NOMO-1 treated with dmso at 0.1 percent for 144 hours (cell line): Measurements from ENCODE around the gene SCG5.

Source experiments
- DNase-seq: peaks from one replicate; lab custom pipeline; 2025; ENCODE audit not compliant: unreplicated experiment; lab: John Stamatoyannopoulos, UW

SCG5 gene

DNA sequence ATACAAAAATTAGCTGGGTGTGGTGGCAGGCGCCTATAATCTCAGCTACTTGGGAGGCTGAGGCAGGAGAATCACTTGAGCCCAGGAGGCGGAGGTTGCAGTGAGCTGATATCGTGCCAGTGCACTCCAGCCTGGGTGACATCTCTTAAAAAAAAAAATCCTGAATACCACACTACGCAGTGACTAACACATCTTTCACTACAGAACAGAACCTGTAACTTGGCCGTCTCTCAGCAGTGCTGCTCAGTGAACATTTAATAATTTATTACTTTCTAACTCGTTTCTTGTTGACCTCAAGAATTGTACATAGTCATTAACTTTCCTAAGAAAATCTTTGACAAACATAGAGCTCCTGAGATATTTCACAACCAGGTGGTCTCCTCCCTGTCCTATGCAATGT is 80.1 kb downstream of the SCG5 start:
- no peak for DNase-seq

DNA sequence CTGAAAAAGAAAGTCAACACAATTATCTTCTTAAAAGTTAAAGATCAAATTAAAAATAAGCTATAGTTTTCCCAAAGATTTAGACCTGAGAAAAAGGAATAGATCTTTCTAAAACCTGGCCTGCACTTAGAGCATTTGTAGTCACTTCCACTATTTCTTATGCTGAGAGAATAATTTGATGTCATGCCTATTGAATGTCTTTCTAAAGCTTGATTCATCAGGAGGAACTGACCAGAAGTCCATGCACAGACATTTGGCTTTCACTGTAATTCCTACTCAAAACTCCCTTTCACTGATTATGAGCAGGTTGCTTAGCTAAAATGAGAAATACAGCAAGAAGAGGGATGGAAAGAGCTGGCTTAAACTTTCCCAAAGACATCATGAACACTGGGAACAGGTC is 80.6 kb downstream of the SCG5 start:
- no peak for DNase-seq

DNA sequence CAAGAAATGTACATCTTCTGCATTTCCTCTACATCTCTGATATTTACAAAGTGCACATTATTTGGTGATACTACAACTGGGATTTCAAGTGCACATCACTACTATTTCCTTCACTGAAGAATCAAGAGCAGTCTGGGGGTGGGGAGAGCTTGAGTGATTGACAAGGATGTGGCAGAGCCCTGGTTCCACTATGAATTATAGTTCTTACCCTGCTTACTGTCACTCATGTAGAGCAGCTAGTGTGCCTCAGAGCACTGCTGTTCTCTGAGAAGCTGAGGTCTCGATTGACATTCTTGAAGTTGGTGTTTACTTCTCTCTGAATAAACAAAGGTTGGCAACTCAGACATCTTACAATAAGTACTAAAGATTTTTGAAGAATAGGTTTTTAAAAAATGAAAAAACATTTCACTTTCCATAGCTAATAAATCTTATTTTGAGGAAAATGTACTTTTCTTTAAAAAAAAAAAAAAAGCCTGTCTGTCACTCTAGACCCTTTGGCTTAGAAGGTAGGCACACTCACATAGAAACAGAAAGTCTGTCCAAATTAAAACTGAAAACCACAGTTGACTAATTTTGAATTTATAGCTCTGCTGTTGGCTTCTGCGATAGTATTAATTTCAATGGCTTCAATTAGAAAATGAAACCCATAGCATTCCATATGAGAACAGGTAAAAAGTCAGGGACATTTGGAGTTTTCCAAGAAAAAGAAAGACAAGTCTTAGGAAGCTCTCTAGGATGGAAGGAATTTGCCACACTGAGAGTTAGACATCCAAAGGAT is 81.8 kb downstream of the SCG5 start:
- DNase-seq, result no peak

DNA sequence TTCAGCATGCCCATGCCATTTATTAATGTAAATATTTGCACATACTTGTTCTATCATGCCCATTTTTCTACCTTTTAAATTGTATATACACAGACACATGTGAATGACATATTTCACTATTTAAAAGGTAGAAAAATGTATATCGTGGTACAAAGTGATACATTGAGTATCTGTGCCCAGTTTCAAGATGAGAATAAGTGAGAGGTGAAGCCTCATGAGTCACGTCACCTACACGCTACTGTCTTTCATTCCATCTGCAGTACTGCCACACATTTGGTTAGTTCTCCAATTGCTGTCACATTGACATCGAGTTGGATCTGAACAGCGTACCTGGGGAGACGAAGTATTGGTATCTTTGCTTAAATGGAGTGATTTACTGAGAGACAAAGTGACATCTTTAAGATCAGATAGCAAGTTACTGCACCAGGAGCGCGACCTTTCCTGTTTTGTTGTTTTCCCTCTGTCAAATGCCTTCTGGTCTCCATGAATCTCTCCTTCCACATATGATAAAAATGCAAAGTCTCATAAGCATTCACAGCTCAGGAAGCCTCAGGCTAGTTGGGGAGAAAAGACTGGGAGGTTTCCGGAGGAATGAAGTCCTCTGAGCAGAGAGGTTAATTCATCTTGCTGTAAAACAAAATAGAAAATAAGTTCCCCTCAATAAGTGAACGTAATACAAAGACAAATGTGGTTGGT is 88.3 kb downstream of the SCG5 start:
- DNase-seq, result no peak

DNA sequence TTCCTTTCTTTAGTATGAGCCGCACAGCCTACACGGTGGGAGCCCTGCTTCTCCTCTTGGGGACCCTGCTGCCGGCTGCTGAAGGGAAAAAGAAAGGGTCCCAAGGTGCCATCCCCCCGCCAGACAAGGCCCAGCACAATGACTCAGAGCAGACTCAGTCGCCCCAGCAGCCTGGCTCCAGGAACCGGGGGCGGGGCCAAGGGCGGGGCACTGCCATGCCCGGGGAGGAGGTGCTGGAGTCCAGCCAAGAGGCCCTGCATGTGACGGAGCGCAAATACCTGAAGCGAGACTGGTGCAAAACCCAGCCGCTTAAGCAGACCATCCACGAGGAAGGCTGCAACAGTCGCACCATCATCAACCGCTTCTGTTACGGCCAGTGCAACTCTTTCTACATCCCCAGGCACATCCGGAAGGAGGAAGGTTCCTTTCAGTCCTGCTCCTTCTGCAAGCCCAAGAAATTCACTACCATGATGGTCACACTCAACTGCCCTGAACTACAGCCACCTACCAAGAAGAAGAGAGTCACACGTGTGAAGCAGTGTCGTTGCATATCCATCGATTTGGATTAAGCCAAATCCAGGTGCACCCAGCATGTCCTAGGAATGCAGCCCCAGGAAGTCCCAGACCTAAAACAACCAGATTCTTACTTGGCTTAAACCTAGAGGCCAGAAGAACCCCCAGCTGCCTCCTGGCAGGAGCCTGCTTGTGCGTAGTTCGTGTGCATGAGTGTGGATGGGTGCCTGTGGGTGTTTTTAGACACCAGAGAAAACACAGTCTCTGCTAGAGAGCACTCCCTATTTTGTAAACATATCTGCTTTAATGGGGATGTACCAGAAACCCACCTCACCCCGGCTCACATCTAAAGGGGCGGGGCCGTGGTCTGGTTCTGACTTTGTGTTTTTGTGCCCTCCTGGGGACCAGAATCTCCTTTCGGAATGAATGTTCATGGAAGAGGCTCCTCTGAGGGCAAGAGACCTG is 89.5 kb downstream of the SCG5 start:
- no peak for DNase-seq

DNA sequence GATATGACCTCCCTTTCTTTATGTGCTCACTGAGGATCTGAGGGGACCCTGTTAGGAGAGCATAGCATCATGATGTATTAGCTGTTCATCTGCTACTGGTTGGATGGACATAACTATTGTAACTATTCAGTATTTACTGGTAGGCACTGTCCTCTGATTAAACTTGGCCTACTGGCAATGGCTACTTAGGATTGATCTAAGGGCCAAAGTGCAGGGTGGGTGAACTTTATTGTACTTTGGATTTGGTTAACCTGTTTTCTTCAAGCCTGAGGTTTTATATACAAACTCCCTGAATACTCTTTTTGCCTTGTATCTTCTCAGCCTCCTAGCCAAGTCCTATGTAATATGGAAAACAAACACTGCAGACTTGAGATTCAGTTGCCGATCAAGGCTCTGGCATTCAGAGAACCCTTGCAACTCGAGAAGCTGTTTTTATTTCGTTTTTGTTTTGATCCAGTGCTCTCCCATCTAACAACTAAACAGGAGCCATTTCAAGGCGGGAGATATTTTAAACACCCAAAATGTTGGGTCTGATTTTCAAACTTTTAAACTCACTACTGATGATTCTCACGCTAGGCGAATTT is 91.2 kb downstream of the SCG5 start:
- DNase-seq, result no peak

DNA sequence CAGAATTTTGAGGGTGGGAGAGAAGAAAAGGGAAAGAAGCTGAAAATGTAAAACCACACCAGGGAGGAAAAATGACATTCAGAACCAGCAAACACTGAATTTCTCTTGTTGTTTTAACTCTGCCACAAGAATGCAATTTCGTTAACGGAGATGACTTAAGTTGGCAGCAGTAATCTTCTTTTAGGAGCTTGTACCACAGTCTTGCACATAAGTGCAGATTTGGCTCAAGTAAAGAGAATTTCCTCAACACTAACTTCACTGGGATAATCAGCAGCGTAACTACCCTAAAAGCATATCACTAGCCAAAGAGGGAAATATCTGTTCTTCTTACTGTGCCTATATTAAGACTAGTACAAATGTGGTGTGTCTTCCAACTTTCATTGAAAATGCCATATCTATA is 91.8 kb downstream of the SCG5 start:
- DNase-seq, result no peak

DNA sequence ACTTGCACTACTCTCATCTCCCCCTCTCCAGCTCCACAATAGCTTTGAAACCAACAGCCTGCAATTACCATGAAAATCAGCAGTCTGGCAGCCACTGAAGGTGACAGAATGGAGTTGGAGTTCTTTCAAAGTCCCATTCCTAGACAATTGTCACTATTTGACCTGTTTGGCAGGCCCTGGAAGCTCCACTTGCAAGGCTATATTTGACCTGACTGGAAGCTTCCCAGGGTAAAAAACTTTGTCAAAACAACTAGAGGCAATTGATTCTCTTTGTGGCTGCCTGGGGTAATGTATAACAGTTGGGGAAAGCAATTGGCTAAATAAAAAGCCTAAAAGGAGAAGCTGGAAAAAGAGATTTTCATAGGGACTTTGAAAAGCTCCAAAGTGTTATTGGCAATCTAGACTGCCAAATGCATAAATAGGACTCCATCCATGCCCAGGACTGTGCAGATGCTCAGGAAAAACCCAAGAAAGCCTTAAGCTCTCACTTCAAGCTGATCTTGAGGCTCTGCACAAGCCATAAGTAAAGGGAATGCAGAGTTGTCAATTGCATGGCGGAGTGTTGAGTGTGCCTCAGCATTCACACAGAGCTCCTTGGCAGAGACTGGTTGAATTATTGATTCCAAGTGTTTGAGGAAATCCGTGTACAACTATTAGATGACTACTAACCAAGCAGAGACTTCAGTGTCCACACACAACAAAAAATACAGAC is 94.6 kb downstream of the SCG5 start:
- no peak for DNase-seq

DNA sequence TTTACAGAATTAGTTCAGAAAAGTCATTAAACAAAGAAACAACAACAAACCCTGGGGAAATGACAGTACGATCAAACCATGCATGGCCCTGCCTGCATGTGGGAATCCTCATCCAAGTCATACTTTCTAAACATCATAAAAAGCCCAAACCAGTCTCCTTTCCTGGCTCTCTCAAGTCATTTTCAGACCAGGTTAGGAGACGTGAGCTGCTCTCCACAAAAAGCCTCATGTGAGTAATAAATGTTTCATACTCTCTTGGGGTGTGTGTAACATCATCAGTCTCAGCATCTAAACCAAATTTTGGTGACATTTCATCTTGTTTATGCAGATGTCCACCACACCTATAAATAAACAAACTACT is 95.2 kb downstream of the SCG5 start:
- DNase-seq, result no peak

DNA sequence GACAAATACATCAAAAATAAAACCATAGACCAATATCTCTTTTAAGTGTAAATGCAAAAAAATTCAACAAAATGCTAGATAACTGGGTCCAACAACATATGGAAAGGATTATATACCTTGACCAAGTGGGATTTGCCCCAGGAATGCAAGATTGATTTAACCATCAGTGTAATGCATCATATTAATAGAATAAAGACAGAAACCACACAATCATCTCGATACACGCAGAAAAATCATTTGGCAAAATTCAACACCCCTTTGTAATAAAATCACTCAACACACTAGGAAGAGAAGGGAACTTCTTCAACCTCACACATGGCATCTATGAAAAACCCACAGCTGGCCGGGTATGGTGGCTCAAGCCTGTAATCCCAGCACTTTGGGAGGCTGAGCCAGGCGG is 95.8 kb downstream of the SCG5 start:
- DNase-seq, result no peak

DNA sequence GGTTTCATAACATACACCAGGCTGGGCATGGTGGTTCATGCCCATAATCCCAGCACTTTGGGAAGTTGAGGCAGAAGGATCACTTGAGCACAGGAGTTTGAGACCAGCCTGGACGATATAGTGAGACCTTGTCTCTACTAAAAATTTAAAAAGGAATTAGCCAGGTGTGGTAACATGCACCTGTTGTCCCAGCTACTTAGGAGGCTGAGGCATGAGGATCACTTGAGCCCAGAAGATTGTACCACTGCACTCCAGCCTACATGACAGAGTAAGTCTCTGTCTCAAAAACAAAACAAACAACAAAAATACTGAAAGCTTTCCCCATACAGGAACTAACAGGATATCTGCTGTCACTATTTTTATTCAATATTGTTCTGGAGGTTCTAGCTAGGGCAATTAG is 97.2 kb downstream of the SCG5 start:
- DNase-seq, result no peak

DNA sequence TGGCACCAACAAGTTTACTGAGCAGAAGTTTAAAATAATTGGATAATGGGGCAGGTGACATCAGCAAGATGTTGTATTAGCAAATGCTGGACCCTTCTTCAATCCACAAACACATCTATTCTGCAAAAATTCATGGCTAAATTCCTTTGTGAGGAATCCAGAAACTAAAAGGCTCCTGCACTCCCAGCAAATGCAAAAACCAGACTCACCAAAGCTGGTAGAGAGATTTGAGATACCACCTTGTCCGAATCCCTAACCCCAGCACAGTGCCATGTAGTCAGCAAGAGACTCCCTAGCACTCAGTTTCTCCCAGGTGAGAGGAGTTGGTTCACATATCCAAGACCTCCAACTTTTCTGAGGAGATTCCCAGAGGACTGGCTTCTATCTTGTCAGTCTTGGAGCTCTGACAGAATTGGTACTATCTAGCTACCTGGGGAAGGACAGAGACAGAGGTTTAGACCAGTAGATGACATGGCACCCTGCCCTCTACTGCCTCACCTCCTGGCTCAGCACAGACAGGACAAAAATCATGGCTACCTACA is 98.1 kb downstream of the SCG5 start:
- DNase-seq, result no peak

DNA sequence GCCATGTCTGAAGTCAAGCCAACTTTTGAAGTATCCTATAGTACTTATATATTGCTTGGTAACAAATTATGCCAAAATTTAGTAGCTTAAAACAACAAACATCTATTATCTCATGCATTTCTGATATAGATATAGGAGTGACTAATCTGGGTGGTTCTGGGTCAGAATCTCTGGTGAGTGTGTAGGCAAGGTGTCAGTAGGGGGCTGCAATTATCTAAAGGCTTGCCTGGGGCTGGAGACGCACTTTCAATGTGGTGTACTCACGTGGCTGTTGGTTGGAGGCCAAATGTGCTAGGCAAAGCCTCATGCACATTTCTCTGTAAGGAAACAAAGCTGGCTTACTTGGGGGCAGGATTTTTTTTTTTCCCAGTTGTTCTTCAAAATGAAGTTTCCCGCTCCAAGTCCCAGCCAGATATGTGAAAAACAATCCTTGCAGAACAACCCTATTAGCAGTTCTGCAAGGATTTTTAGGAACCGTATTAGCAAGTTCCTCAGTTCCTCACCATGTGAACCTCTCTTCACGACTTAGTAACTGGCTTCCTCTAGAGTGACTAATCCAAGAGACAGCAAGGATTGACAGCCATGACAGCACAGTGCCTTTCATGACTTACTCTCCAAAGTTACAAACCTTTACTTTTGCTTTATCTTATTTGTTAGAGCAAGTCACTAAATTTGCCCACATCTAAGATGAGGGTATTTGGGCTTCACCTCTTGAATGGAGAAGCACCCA is 102.1 kb downstream of the SCG5 start:
- no peak for DNase-seq

DNA sequence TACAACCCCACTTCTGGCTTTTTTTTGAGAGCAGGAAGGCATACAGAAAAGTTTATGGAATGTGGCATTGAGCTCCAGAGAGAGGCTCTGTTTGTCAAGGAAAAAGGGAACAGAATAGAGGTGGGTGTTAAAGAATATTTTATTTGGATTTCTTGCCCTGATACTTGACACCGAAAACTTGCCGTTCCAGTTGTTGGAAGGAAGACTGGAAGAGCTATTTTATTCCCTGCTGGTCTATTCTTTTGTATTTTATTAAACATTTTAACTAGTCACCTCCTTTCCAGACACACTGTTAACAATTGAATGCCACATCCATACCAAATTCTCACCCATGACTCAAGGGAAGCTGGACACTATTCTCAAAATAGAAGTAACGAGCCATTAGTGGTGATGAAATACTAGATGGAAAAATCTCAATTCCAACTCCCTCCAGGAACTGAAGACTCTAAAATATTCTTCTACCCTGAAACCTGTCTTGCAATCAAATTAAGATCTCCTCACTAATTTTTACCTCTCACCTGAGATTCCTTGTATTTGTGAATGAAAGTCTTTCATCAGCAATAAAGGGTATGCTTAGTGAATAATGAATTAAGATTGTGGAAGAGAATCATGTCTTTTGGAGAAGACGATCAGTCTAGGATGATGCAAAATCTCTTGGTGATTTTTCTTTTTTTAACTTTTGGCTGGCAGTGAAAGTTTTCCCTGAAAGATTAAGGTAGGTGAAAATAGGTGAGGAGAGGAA is 104.8 kb downstream of the SCG5 start:
- DNase-seq, result no peak
